NT2/D1 (cell line): ENCODE results near the gene AIG1.
"Not testable (repeated sequence)": the region's sequence is repeated elsewhere in the genome, so short reads cannot be mapped to it uniquely, and the experiment has no call there.

ENCODE experiments used
- DNase-seq: peaks from one replicate; pipeline ENCODE4 v3.0.0-alpha.2; 2011; ENCODE audit warnings: low read depth, low spot score
- H3K27me3 ChIP-seq: 2 replicates; pipeline ENCODE4 v1.6.0; 2011; ENCODE audit warnings: mild to moderate bottlenecking; ENCODE audit not compliant: insufficient read length, insufficient read depth
- H3K36me3 ChIP-seq: 2 replicates; pipeline ENCODE4 v1.6.1; 2011; ENCODE audit warnings: mild to moderate bottlenecking, low read length, mixed read lengths; ENCODE audit not compliant: insufficient read depth, insufficient read length
- H3K4me1 ChIP-seq: 2 replicates; pipeline ENCODE4 v1.5.1; 2011; ENCODE audit not compliant: insufficient read depth, insufficient read length
- H3K4me3 ChIP-seq: 2 replicates; pipeline ENCODE4 v1.5.1; 2011; ENCODE audit warnings: low read depth; ENCODE audit not compliant: insufficient read length
- H3K9ac ChIP-seq: 2 replicates; pipeline ENCODE4 v1.6.0; 2011; ENCODE audit warnings: low read depth; ENCODE audit not compliant: insufficient read length
- H3K9me3 ChIP-seq: 2 replicates; pipeline ENCODE4 v1.5.1; 2011; ENCODE audit warnings: mild to moderate bottlenecking, low read length; ENCODE audit not compliant: insufficient read depth
- SUZ12 ChIP-seq: IDR thresholded peaks from 2 replicates; pipeline ENCODE4 v1.6.1; 2011; ENCODE audit not compliant: insufficient read length, insufficient read depth; ENCODE audit errors: extremely low read depth
- YY1 ChIP-seq: IDR thresholded peaks from 2 replicates; pipeline ENCODE4 v1.6.1; 2011; ENCODE audit not compliant: insufficient read length, insufficient read depth
- ZNF274 ChIP-seq: IDR thresholded peaks from 2 replicates; pipeline ENCODE4 v1.6.1; 2011; ENCODE audit warnings: mild to moderate bottlenecking, low read depth, low read length

The AIG1 gene

GRCh38 chr6:143333081-143333480, 272.4 kb downstream of the AIG1 start:
- Histone ChIP-seq H3K9me3 (no peaks in the 10 kb centered on the region), H3K4me1 (peaks cover 4% of the 10 kb centered on the region), H3K4me3 (no peak overlapping the region), H3K27me3 (no peaks in the 10 kb centered on the region), H3K9ac (no peak overlapping the region), H3K36me3 (no peaks in the 10 kb centered on the region)
- no peak for DNase-seq
- no peak for TF ChIP-seq ZNF274
- TF ChIP-seq YY1, result no peak
- no peak for TF ChIP-seq SUZ12

- no peaks in the 10 kb centered on the region for H3K36me3 ChIP-seq
- H3K4me1 ChIP-seq, result peaks cover 4% of the 10 kb centered on the region
- DNase-seq, result no peak
- no peak for TF ChIP-seq SUZ12
- TF ChIP-seq ZNF274, result no peak
- TF ChIP-seq YY1, result no peak
- no peaks in the 10 kb centered on the region for H3K9me3 ChIP-seq
- no peak overlapping the region for H3K9ac ChIP-seq
- H3K4me3 ChIP-seq, result no peak overlapping the region
- H3K27me3 ChIP-seq, result no peaks in the 10 kb centered on the region
Measured at GRCh38 chr6:143333749-143334520, 273.2 kb downstream of the AIG1 start.

- Histone ChIP-seq H3K9me3 (no peaks in the 10 kb centered on the region), H3K9ac (no peak overlapping the region), H3K4me3 (no peak overlapping the region), H3K27me3 (no peaks in the 10 kb centered on the region), H3K36me3 (no peaks in the 10 kb centered on the region), H3K4me1 (peaks cover 4% of the 10 kb centered on the region)
- DNase-seq, result no peak
- no peak for TF ChIP-seq ZNF274
- no peak for TF ChIP-seq SUZ12
- TF ChIP-seq YY1, result no peak
Measured at GRCh38 chr6:143335865-143336264, 275.2 kb downstream of the AIG1 start.

- no peak overlapping the region for H3K4me3 ChIP-seq
- TF ChIP-seq YY1, result no peak
- TF ChIP-seq SUZ12, result no peak
- TF ChIP-seq ZNF274, result no peak
- DNase-seq, result no peak
- no peak overlapping the region for H3K9ac ChIP-seq
- H3K9me3 ChIP-seq, result no peaks in the 10 kb centered on the region
- no peaks in the 10 kb centered on the region for H3K27me3 ChIP-seq
- no peaks in the 10 kb centered on the region for H3K36me3 ChIP-seq
- peaks cover 4% of the 10 kb centered on the region for H3K4me1 ChIP-seq
Measured at GRCh38 chr6:143336446-143337152, 275.9 kb downstream of the AIG1 start.

- H3K4me3 ChIP-seq, result no peak overlapping the region
- H3K9me3 ChIP-seq, result no peaks in the 10 kb centered on the region
- no peak overlapping the region for H3K9ac ChIP-seq
- H3K36me3 ChIP-seq, result no peaks in the 10 kb centered on the region
- H3K4me1 ChIP-seq, result peaks cover 4% of the 10 kb centered on the region
- no peaks in the 10 kb centered on the region for H3K27me3 ChIP-seq
- DNase-seq, result peak; percentile 42
- TF ChIP-seq YY1, result no peak
- no peak for TF ChIP-seq ZNF274
Measured at GRCh38 chr6:143337201-143337949, 276.7 kb downstream of the AIG1 start.

- Histone ChIP-seq H3K27me3 (no peaks in the 10 kb centered on the region), H3K4me3 (no peak overlapping the region), H3K36me3 (no peaks in the 10 kb centered on the region), H3K9me3 (no peaks in the 10 kb centered on the region), H3K9ac (no peak overlapping the region), H3K4me1 (peaks cover 4% of the 10 kb centered on the region)
- no peak for DNase-seq
- TF ChIP-seq ZNF274, result no peak
- no peak for TF ChIP-seq SUZ12
- TF ChIP-seq YY1, result no peak
Measured at GRCh38 chr6:143339223-143339622, 278.5 kb downstream of the AIG1 start.

GRCh38 chr6:143345477-143345876, 284.8 kb downstream of the AIG1 start:
- H3K4me3 ChIP-seq, H3K9ac ChIP-seq, H3K9me3 ChIP-seq, DNase-seq, H3K4me1 ChIP-seq, H3K27me3 ChIP-seq, H3K36me3 ChIP-seq: not testable (repeated sequence)
